ENCODE results near the gene IGSF9.

Gene IGSF9

DNA sequence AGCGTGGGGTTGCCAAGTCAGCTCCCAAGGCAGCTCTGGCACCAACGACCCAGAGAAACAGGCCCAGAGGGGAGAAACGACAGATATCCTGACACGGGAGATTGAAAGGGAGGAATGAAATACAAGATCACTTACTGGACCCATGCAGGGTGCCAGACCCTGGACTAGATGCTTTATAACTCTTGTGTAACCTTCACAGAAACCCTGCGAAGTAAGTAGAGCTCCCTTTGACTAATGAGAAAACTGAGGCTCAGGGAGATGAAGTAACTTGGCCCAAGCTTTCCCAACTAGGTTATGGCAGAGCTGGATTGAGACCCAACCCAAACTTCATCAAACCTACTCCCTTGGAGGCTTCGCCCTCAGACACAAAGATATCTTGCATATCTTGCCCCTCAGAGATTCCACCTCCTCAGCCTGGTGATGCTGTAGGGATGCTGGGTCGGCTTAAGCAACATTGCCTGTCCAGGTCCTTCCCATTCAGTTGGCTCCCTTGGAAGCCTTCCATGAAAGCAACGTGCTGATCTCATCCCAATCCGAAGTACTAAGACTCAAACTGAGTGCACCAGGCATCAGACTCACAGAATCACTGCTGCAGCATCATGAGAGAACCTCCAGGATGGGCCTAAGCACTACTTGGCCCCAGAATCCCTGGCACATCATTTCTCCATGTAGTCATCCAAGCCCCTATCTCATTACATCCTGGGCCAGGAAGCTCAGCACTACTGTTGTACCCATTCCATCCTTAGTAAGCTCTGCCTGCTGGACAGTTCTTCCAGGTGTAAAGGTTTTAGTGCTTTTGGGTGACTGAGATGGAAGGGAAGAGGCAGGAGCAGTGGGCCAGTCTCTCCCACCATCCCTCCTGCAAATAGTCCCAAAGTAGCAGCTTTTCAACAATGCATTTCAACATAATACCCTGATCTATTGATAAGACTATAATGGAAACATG lies 1.1 kb upstream of the IGSF9 start:
- in situ Hi-C loops (cut with MboI; ENCODE audit: low sequenced_read_pairs), result no loop called here

DNA sequence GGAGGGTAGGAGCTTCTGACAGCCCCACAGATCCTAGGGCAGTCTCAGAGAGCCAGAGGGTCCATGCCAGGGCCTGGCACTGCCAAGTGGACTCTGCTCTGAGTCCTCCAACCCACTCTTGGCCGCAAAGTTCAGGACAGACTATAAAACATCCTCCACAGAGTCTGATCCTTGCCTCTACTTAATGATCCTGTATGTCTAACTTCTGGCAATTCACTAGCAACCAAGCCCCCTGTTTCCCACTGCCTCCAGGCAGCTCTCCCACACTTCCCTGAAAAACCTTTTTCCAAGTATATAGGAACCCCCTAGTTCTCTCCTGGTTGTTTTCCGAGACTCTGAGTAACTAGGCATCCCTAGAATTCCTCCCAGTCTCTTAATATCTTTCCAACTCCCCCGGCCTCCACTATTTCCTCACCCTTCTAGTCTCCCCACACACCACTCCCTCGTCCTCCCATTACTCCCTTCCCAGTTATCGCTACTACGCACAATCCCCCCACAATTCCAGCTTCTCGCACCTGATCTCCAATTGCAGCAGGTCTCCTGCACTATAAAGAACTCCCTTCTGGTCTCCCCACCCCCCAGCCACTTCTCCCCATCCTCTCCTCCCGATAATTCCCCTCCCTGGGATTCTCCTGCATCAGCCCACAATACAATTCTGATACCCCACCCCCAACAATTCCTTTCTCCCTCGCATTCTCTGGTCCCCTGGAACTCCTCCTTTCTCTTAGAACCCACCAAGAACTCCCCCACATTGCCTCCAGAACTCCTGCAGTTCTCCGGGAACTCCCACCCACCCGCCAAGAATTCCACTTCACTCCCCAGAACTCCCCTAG lies 574 bp downstream of the IGSF9 start:
- in situ Hi-C loops (cut with MboI; ENCODE audit: low sequenced_read_pairs), result no loop called here

DNA sequence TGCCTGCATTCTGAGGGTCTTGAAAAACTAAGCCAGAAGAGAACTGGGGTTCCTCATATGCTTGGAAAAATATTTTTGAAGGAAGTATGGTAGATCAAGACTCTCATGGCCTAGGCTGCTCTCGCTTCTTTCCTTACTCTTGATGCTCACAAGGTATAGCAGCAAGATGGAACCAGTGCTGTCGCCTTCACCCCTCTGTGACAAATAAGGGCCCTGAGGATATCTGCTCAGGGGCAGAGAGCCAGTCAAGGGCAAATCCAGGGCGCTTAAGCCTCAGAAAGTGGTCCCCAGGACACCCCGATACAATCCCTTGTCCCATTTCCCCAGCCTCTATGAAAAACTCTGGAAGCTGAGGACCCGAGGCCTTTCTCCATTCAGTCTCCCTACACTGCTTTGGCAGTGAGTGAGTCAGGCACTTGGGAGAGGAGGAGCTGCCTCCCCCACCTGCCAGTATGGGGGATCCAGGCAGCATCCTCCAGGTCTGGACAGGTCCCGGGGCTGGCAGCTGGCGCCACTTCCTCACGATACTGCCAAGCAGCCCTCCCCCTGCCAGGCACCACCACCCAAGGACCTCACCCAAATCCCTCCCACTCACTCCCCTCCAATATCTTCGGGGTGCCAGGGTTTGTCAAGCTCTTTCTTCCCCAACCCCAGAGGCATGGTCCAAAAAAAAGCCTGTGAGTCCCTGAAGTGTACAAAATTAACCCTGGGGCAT lies 1.3 kb downstream of the IGSF9 start:
- in situ Hi-C loops (cut with MboI; ENCODE audit: low sequenced_read_pairs), result no loop called here

DNA sequence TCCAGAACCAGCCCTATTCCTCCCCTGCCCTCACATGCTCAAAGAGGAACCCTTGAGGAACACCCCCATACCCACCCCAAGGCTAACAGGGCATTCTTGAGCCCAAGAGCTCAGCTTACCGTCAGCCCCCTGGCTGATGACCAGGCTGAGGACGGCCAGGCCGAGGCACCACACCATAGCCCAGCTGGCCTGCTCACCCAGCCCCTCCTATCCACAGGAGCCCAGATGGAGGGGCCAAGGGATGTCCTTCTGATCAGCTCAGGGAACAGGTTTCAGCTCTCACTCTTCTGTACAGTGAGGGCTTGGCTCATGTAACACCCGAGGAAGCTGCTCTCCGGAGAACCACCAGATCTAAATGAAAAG lies 2.2 kb downstream of the IGSF9 start:
- in situ Hi-C loops (cut with MboI; ENCODE audit: low sequenced_read_pairs), result no loop called here

DNA sequence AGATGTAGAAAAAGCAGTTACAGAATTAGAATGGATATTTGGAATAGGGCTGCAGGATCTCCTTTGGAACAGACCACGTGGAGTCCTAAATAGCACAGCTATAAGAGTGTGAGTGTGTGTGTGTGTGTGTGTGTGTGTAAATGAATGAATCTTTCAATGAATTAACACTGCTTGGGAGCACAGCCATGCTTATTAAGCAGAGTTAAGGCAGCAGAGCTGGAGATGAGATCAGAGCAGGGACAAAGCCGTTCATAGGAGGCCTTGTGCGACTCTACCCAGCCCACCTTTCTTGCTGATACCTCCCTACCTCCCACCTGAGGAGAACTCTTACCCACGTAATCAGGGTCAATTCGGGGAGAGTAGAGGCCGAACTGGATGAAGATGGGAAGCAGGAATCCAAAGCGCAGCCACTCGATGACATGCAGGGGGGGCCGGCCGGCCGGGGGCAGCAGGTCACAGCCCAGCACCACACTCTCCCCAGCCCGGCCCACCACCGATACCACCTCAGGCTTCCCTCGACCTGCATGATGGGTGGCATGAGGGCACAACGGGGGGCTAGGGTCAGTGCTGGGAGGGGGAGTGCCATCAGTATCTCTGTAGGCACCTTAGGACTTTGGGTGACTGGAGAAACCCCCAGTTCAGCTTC lies 2.7 kb downstream of the IGSF9 start:
- in situ Hi-C loops (cut with MboI; ENCODE audit: low sequenced_read_pairs), result no loop called here

DNA sequence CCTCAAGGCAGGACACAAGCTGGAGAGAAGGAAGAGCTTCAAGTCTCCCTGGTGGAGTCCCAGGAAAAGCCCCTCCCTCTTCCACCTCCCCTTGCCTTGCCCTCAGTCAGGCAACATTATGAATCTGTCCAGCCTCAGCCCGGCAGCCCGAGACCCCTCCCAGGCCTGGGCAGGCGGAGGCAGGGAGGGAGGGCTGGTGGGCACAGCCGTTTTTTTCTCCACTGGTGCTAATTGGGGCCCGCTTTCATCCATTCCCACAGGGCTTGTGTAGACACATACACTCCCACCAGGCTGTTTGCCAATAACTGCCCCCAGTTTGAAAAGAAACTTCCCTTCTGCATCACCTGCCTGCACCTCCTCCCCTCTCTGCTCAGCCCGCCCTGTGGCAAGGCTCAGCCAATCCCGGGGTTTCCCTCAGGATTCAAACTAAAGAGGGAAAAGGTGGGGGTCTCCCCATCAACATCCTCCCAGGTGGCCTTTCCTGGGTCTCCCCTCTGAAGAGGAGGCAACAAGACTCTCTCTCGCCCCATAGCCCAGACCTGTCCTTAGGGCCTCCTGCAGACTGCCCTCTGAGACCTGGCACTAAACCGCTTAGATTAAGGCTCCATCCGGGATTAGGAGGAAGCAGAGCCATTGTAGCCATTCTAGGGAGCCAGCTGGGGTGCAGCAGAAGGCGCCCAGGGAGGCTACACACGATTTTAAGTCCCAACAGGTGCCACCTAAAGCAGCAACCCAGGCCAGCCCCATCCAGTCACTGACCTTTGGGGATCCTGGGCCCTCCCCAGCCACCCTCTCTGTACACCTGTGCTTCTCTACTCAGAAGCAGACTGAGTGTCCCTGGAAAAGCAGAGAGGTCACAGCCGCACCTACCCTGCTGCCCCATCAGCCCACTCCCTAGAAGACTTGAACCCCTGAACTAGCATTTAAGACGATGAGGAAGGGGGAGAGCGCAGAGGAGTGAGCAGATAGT lies 3.5 kb downstream of the IGSF9 start:
- in situ Hi-C loops (cut with MboI; ENCODE audit: low sequenced_read_pairs), result no loop called here

DNA sequence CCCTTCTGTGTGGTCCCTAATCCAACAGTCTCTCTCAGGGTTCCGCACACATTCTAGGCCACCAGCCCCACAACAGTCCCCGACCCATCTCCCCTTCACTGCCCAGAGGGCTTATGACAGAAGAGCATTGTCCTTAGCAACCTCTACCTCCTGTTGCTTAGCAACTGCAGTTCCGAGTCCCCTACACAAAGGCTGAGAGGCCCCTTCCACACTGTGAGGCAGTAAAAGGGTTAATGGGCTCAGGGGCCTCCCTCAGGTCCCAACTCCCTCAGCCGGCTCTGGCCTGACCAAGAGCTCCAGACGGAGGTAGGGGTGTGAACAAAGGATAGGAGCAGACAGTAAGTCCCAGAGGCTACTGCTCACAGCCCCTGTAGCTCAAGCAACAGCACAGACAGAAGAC lies 4.3 kb downstream of the IGSF9 start:
- in situ Hi-C loops (cut with MboI; ENCODE audit: low sequenced_read_pairs), result no loop called here

DNA sequence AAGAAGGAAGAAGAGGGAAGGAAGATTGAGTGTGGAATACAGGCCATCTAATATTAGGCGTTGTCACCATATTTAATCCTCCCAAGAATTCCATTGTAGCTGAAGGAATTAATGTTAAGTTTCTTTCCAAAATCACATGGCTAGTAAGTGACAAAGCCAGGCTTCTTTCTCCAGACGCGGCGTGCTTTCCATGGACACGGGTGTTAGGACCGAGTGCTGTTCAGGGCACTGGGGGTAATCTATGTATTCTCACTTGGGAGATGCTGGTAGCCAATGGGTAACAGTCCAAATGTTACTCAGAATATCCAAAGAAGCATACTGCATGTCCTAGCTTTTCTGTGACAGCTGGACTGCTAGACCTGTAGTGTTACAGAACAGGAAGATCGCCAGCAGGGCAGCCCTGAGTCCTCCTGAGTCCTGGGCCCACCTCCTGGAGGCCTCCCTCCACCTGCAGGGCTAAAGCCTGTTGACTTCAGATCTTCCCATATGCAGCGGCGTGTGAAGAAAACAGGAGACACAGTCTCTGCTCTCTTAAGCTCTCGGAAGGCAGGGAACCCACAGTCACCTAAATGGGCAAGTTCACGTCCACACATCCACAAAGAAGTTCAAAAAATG lies 5.3 kb downstream of the IGSF9 start:
- in situ Hi-C loops (cut with MboI; ENCODE audit: low sequenced_read_pairs), result no loop called here

DNA sequence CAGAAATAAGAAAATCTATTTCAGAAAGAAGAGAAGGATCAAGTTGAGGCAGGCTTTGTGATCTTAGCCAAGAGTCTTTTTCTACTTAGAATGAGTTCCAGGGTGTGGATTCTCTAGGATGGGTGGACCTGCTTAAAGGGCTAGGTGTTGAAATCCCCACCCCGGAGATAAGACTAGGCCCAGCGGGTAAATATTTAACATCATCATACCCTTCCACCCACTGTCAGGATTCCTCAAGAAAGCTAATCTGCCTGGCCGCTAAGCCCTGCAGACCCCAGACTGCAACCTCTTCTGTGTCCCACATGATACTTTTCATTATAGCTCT lies 5.8 kb downstream of the IGSF9 start:
- in situ Hi-C loops (cut with MboI; ENCODE audit: low sequenced_read_pairs), result loop anchor here (10.0 kb wide), 1 partner anchor 65 kb away; no protein-coding TSS in a partner anchor

DNA sequence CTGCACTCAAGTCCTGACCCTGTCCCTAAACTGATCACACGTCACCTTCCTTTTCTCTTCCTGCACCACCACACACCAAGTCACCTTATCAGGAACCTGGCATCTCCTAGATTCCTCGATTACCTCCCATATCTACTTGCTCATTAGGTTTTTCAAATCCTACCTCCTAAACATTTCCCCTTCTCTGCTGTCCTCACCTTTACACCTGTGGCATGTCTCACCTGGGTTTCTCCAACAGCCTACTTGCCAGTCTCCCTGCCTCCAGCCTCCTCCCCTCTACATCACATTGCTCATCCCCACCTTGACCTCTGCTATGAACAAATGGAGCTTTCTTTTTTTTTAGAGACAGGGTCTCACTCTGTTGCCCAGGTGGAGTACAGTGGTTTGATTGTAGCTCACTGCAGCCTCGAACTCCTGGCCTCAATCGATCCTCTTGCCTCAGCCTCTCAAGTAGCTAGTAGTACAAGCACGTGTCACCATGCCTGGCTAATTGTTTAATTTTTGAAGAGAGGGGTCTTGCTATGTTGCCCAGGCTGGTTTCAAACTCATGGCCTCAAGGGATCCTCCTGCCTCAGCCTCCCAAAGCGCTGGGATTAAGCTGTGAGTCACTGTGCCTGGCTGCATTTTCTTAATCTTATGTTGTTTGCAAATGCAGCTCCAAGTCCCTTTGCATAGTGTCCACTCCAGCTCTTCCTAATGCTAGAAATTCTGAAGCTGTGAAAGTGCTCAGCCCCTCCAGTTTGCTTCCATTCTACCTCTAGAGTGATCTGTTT lies 6.3 kb downstream of the IGSF9 start:
- in situ Hi-C loops (cut with MboI; ENCODE audit: low sequenced_read_pairs), result loop anchor here (10.0 kb wide), 1 partner anchor 66 kb away; no protein-coding TSS in a partner anchor

DNA sequence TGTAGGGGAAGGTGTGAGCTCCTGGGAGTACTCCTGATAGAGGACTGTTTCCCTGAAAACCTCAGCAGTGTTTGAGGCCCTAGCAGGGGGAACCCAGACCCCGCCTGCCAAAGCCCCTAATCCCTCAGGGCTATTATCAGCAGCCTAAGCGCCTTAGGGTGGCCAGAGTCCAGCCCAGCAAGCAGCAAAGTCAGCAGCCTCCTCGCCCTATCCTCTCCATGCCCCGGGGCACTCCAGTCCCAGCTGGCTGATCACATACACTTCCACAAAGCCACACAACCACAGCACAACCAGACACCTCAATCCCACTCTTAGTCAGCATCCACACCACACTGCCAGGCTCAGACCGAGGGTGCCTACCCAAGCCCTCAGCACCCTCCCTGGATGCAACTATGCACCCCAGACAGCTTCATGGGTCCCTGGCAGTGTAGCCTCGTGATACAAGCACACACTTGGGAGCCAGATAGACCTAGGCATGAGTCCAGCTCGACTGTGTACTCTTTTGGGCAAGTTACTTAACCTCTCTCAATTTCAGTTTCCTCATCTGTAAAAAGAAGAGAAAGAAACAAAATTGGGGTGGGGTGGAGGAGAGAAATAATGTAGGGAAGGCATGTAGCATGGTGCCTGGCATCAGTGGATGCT lies 7.1 kb downstream of the IGSF9 start:
- in situ Hi-C loops (cut with MboI; ENCODE audit: low sequenced_read_pairs), result loop anchor here (10.0 kb wide), 1 partner anchor 66 kb away; no protein-coding TSS in a partner anchor

DNA sequence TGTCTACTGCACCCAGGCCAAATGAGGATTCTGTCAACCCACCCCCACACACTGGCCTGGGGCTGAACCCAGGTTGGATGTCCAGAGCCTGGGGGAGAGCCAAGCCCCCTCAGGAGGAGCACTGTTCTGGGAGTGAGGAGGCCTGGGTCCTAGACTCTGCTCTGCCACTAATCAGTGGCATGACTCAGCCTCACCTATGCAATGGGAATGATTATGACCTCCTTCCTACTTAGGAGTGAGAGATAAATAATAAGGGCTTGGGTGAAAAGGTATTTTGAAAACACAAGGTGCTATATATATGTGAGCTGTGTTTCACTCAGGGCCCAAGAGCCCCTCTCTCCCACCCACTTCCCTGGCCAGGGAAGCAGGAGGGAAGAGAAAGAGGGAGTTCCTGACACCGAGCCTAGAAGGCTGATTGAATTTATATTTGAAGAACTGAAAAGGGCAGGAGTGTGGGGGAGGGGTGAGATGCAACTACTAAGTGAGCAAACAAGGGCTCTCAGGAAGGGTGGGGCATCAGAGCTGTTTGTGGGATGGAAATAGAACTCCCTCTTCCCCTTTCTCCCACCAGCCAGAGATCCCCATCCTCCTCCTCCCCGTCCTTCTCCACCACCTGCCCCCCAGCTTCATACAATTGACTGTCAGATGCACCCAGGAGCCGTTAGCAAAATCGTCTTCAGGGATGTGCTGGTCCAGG lies 8.2 kb downstream of the IGSF9 start:
- in situ Hi-C loops (cut with MboI; ENCODE audit: low sequenced_read_pairs), result loop anchor here (10.0 kb wide), 1 partner anchor 68 kb away; no protein-coding TSS in a partner anchor

DNA sequence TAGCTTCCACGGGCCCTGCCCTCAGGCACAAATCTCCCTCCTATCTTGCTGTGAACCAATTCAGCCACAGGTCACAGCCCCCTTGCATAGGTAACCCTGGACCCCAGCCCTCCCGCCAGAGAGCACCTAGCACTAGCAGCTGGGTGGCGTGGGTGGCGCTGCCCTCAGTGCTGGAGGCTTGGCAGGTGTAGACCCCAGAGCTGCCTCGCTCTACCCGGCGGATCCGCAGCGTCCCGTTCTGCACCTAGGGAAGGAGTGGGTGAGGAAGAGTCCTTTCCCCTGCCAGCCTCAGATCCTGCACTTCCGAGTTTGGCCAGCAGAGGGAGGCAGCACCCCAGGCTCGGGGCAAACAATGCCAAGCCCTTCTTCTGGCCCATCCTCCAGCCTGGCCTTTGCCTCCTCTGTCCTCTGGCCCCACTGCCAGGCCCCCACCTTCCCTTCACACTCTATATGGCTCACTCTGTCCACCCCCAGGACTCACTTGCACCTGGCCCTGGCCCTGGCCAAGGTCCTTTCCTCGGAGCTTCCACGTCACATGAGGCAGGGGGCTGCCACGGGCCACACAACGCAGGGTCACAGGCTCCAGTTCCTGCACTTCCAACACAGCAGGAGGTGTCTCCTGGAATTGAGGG lies 9.0 kb downstream of the IGSF9 start:
- in situ Hi-C loops (cut with MboI; ENCODE audit: low sequenced_read_pairs), result loop anchor here (10.0 kb wide), 1 partner anchor 68 kb away; no protein-coding TSS in a partner anchor

DNA sequence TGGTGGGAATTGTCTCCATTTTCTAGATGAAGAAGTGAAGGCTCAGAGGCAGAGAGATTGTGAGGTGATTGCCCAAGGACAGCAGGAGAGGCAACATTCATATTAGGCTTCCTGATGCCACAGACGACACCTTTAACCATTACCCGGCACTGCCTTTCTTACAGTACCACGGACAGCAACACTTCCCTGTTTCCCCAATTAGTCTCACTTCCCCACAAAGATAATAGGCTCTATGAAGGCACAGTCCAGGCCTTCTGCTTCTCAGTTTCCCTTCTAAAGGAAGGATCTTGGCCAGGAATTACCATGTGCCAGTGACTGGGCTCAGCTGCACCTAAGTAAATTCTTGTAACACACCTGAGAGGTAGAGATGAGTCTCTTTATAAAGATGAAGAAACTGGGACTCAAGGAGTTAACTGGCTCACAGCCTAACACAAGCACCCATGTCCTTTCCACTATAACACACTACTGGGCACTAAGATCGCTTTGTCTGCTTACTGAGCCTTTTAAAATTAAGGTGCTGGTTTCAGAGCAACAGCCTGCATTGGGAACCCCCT lies 9.6 kb downstream of the IGSF9 start:
- in situ Hi-C loops (cut with MboI; ENCODE audit: low sequenced_read_pairs), result loop anchor here (10.0 kb wide), 1 partner anchor 69 kb away; no protein-coding TSS in a partner anchor

DNA sequence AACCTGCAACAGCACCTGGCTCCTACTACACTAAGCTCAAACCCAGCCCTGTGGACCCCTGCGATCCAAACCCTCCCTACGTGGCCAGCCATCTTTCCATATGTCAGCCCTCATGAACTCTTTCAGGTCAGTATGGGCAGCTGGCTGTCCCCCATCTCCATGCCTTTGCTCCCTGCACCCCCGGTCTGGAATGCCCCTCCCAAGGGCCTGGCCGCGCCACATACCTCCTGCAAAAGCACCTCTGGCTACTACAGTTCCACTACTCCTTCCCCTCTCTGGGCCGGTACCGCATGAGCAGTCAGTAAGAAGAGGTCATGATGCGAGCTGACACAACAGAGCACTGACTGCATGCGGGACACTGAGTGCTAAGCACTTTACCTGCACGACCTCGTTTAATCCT lies 10.1 kb downstream of the IGSF9 start:
- in situ Hi-C loops (cut with MboI; ENCODE audit: low sequenced_read_pairs), result loop anchor here (10.0 kb wide), 1 partner anchor 69 kb away; no protein-coding TSS in a partner anchor

Measured in HL-60/S4 (cell line).